Measurements from ENCODE around the gene EIF2B5. TPM values are rescaled to one million over a fixed set of nuclear protein-coding genes. Genes with fewer than 3 reads are reported as not detected.

The EIF2B5 gene
- total and polyA plus RNA-seq, 9 of the 15 experiments (the other 6 are each of a cell fraction or from before 2014, with no cell fraction given): 19.1 to 92.4 (median 74.0) TPM

DNA sequence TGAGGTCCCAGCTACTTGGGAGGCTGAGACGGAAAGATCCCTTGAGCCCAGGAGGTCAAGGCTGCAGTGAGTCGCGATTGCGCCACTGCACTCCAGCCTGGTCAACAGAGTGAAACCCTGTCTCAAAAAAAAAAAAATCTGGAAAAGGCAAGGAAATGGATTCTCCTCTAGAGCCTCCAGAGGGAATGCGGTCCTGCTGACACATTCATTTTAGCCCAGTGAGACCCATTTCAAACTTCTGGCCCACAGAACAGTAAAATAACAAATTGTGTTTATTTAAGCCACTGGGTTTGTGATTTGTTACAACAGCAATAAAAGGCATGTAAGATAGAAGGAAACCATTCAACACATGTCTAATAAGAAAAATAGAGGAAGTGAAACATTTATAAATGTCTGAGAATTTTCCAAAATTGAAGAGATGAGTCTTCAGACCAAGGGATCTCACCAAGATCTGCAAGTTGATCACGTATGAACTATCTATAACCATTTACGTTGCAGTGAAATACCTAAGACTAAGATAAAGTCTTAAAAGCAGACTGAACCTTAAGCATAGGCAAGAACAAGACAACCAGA lies 38.3 kb upstream of the EIF2B5 start, which contains the start of gene HTR3E:
TSS of gene HTR3E (plus strand) at position 254 of the 573 bp plus-strand sequence. CDS start 466 bp downstream, outside the sequence.
- H3K79me2 ChIP-seq (ENCODE audit: control insufficient read depth, insufficient read depth, low read length): no peaks in the 10 kb centered on the region
- FAIRE-seq (no peak), DNase-seq (ENCODE audit: extremely low read depth in 1 of 4, low spot score in 3 of 4) (no peak), ATAC-seq (no peak)
- no peaks in the 10 kb centered on the region for H3K36me3 ChIP-seq (ENCODE audit: control insufficient read depth, insufficient read depth, low read length)
- H3K4me3 ChIP-seq: no peak within 1 kb of the TSS
- H3K9me3 ChIP-seq (replicated peaks; ENCODE audit: control insufficient read depth, insufficient read depth, low read depth, low read length): peaks cover 3% of the 10 kb centered on the region
- peaks cover 2% of the 10 kb centered on the region for H3K9me1 ChIP-seq (ENCODE audit: control insufficient read depth, insufficient read depth, low read length)
- no peak within 1 kb of the TSS for H2AFZ ChIP-seq (ENCODE audit: low read depth, low read length)
- 27% methylated on average over 5 of the region's 7 CpGs for WGBS (ENCODE audit: insufficient coverage, low coverage, missing lambda C conversion rate)
- H3K4me2 ChIP-seq (ENCODE audit: insufficient read depth, low read length): no peak within 1 kb of the TSS
- no peak within 1 kb of the TSS for H3K9ac ChIP-seq (ENCODE audit: insufficient read depth in 1 of 2, low read depth in 2 of 2, low read length in 2 of 2)
- no peaks in the 10 kb centered on the region for H3K4me1 ChIP-seq (replicated peaks in 1 of 2; ENCODE audit: control insufficient read depth in 2 of 2, insufficient read depth in 2 of 2, low read length in 2 of 2)
- no peak within 1 kb of the TSS for H3K27ac ChIP-seq (ENCODE audit: extremely low read depth, low read depth, low read length)
- in situ Hi-C loops (cut with MboI): no loop called here
- H3K27me3 ChIP-seq (ENCODE audit: control insufficient read depth in 2 of 2, insufficient read depth in 2 of 2, low read length in 2 of 2): peaks cover 0 to 2% of the 10 kb centered on the region in 2 experiments; a peak in 1 of 5 replicates
- H4K20me1 ChIP-seq (replicated peaks; ENCODE audit: control insufficient read depth, insufficient read depth, low read length): no peaks in the 10 kb centered on the region
- POLR2A ChIA-PET: no interaction called here
- intact Hi-C loops (cut with micrococcal nuclease): no loop called here
- BruUV-seq (replicated peaks): no TSS peak
- CTCF ChIA-PET (ENCODE audit: low intra/inter-chr PET ratio): no interaction called here
- no peak for TF ChIP-seq STAT5A (IDR thresholded peaks at IDR 0.05; ENCODE audit: borderline replicate concordance, low read length)
- TF ChIP-seq ZNF699 (CRISPR knock-in tag; IDR thresholded peaks at IDR 0.05; ENCODE audit: insufficient replicate concordance): no peak
- TF ChIP-seq ZFPM2 (CRISPR knock-in tag; IDR thresholded peaks at IDR 0.05): no peak
- TF ChIP-seq SRF (CRISPR knock-in tag; IDR thresholded peaks at IDR 0.05): no peak
- TF ChIP-seq, protein P1, sequence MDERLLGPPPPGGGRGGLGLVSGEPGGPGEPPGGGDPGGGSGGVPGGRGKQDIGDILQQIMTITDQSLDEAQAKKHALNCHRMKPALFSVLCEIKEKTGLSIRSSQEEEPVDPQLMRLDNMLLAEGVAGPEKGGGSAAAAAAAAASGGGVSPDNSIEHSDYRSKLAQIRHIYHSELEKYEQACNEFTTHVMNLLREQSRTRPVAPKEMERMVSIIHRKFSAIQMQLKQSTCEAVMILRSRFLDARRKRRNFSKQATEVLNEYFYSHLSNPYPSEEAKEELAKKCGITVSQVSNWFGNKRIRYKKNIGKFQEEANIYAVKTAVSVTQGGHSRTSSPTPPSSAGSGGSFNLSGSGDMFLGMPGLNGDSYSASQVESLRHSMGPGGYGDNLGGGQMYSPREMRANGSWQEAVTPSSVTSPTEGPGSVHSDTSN (CRISPR knock-in tag; IDR thresholded peaks at IDR 0.05; ENCODE audit: low read depth): no peak
- TF ChIP-seq, protein P1 (tag; conservative IDR thresholded peaks at IDR 0.05; ENCODE audit: low read depth): no peak
- TF ChIP-seq ZNF217 (CRISPR knock-in tag; IDR thresholded peaks at IDR 0.05): no peak
- no peak for TF ChIP-seq TEAD4 (IDR thresholded peaks at IDR 0.05; ENCODE audit: low read length)
- TF ChIP-seq TEAD4 (CRISPR knock-in tag; IDR thresholded peaks at IDR 0.05; ENCODE audit: borderline replicate concordance): no peak
- TF ChIP-seq ZNF165 (CRISPR knock-in tag; IDR thresholded peaks at IDR 0.05; ENCODE audit: borderline replicate concordance): no peak
- no peak for TF ChIP-seq PTTG1 (tag; IDR thresholded peaks at IDR 0.05; ENCODE audit: low read depth)
- no peak for TF ChIP-seq ZNF274 (IDR thresholded peaks at IDR 0.05; ENCODE audit: borderline replicate concordance, low read depth, low read length)
- TF ChIP-seq BRD4 (IDR thresholded peaks at IDR 0.05): no peak
- TF ChIP-seq MAFG (tag; conservative IDR thresholded peaks at IDR 0.05): no peak
- TF ChIP-seq TGIF2 (CRISPR knock-in tag; IDR thresholded peaks at IDR 0.05): no peak
- TF ChIP-seq ZNF239 (CRISPR knock-in tag; IDR thresholded peaks at IDR 0.05): no peak
- TF ChIP-seq JUN (IDR thresholded peaks at IDR 0.05; ENCODE audit: borderline replicate concordance, low read depth, low read length): no peak
- TF ChIP-seq JUN (CRISPR knock-in tag; IDR thresholded peaks at IDR 0.05; ENCODE audit: borderline replicate concordance): no peak
- TF ChIP-seq, protein P2, sequence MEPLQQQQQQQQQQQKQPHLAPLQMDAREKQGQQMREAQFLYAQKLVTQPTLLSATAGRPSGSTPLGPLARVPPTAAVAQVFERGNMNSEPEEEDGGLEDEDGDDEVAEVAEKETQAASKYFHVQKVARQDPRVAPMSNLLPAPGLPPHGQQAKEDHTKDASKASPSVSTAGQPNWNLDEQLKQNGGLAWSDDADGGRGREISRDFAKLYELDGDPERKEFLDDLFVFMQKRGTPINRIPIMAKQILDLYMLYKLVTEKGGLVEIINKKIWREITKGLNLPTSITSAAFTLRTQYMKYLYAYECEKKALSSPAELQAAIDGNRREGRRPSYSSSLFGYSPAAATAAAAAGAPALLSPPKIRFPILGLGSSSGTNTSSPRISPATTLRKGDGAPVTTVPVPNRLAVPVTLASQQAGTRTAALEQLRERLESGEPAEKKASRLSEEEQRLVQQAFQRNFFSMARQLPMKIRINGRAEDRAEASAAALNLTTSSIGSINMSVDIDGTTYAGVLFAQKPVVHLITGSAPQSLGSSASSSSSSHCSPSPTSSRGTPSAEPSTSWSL (CRISPR knock-in tag; IDR thresholded peaks at IDR 0.05; ENCODE audit: borderline replicate concordance): no peak
- TF ChIP-seq E2F3 (CRISPR knock-in tag; IDR thresholded peaks at IDR 0.05): no peak
- no peak for TF ChIP-seq CCNT2 (IDR thresholded peaks at IDR 0.05; ENCODE audit: borderline replicate concordance, extremely low read depth, insufficient read length, low read depth, low read length)
